PC-3 (cell line): ENCODE results near the gene RPS6KA2. TPM values are rescaled to one million over a fixed set of nuclear protein-coding genes. Genes with fewer than 3 reads are reported as not detected.
A peak's percentile ranks its signal among the peaks of the same experiment; 100 is the strongest.

Experiments
- ATAC-seq: fragments of 200-7000 bp; cut with Tn5 transposase; 2 replicates; pipeline ENCODE4 v1.9.1; 2020; ENCODE audit warnings: mild to moderate bottlenecking, moderate library complexity
- BruUV-seq: library from RNA; stranded (reverse); fragments of 400-500 nt; replicated peaks from 2 replicates; lab custom pipeline; 2021; lab: Mats Ljungman, UMichigan
- CTCF ChIA-PET: fragments of 300-600 bp; sonication (Branson Sonifier 250); formaldehyde crosslinking; loops from one replicate; lab custom pipeline; 2022; ENCODE audit warnings: antibody characterized with exemption; lab: Charles Lee
- POLR2A ChIA-PET: fragments of 300-600 bp; sonication (Branson Sonifier 250); formaldehyde crosslinking; loops from one replicate; lab custom pipeline; 2022; ENCODE audit warnings: antibody characterized with exemption; ENCODE audit not compliant: unreplicated experiment; lab: Charles Lee
- DNase-seq: peaks from one replicate; pipeline ENCODE4 v3.0.0-alpha.2; 2015
- H2AFZ ChIP-seq: fragments of 300-600 bp; sonication (generic); 2 replicates; pipeline ENCODE4 v1.6.0; 2016; ENCODE audit warnings: antibody characterized with exemption, low read length
- H3F3A ChIP-seq: fragments of 300-600 bp; sonication (generic); one replicate; pipeline ENCODE4 v1.6.0; 2017; ENCODE audit warnings: antibody characterized with exemption, low read length, control low read depth, mild to moderate bottlenecking; ENCODE audit not compliant: unreplicated experiment
- H3K27ac ChIP-seq: fragments of 300-600 bp; sonication (generic); 2 replicates; pipeline ENCODE4 v1.5.1; 2016; ENCODE audit warnings: mild to moderate bottlenecking, low read length
- H3K27me3 ChIP-seq: fragments of 300-600 bp; sonication (generic); 2 replicates; pipeline ENCODE4 v1.6.1; 2016; ENCODE audit warnings: low read length, mixed read lengths
- H3K36me3 ChIP-seq: fragments of 300-600 bp; sonication (generic); 2 replicates; pipeline ENCODE4 v1.6.1; 2016; ENCODE audit warnings: low read depth, mixed run types, low read length, mixed read lengths
- H3K4me1 ChIP-seq: fragments of 300-600 bp; sonication (generic); 2 replicates; pipeline ENCODE4 v1.5.1; 2016; ENCODE audit warnings: low read length; ENCODE audit not compliant: insufficient read depth
- H3K4me2 ChIP-seq: fragments of 300-600 bp; sonication (generic); 2 replicates; pipeline ENCODE4 v1.6.0; 2016; ENCODE audit warnings: low read length
- H3K4me3 ChIP-seq: fragments of 300-600 bp; sonication (generic); 2 replicates; pipeline ENCODE4 v1.5.1; 2016; ENCODE audit warnings: mild to moderate bottlenecking, low read length, mixed read lengths
- H3K79me2 ChIP-seq: fragments of 300-600 bp; sonication (generic); 2 replicates; pipeline ENCODE4 v1.6.1; 2017; ENCODE audit warnings: low read length, mixed read lengths
- H3K9ac ChIP-seq: fragments of 300-600 bp; sonication (generic); 2 replicates; pipeline ENCODE4 v1.6.0; 2016; ENCODE audit warnings: mild to moderate bottlenecking, low read length
- H3K9me2 ChIP-seq: fragments of 300-600 bp; sonication (generic); replicated peaks from 2 replicates; pipeline ENCODE4 v1.6.1; 2016; ENCODE audit warnings: mixed run types, low read length, mixed read lengths
- H3K9me3 ChIP-seq: fragments of 300-600 bp; sonication (generic); 2 replicates; pipeline ENCODE4 v1.6.1; 2016; ENCODE audit warnings: low read length, mixed read lengths
- H4K20me1 ChIP-seq: fragments of 300-600 bp; sonication (generic); 2 replicates; pipeline ENCODE4 v1.6.1; 2016; ENCODE audit warnings: low read length, mixed read lengths
- EZH2 ChIP-seq: fragments of 300-600 bp; sonication (generic); IDR thresholded peaks from one replicate; pipeline ENCODE4 v1.6.1; 2017; ENCODE audit warnings: antibody characterized with exemption, mild to moderate bottlenecking, low read length; ENCODE audit not compliant: unreplicated experiment
- EZH2phosphoT487 ChIP-seq: fragments of 300-600 bp; sonication (generic); IDR thresholded peaks from 2 replicates; pipeline ENCODE4 v1.6.1; 2018; ENCODE audit warnings: mild to moderate bottlenecking, antibody characterized with exemption, low read length, borderline replicate concordance
- intact Hi-C: fragments of 100-400 bp; cut with micrococcal nuclease; formaldehyde crosslinking; loops from 2 replicates; pipeline ENCODE4 v1.9.0; 2023
- total RNA-seq: library from RNA; depleted of rRNA; stranded (reverse); fragments of >200 nt; gene quantifications from 2 replicates; pipeline ENCODE4 v1.2.3, GENCODE V29; 2014
- TF ChIP-seq, protein P1 (sequence below): fragments of 300-600 bp; sonication (generic); conservative IDR thresholded peaks from 2 replicates; pipeline ENCODE4 v1.5.1; 2017; ENCODE audit warnings: antibody characterized with exemption, low read depth, mild to moderate bottlenecking, low read length

Gene RPS6KA2
- total RNA-seq, 1 experiment from 2014 or later = 5.1 TPM

DNA sequence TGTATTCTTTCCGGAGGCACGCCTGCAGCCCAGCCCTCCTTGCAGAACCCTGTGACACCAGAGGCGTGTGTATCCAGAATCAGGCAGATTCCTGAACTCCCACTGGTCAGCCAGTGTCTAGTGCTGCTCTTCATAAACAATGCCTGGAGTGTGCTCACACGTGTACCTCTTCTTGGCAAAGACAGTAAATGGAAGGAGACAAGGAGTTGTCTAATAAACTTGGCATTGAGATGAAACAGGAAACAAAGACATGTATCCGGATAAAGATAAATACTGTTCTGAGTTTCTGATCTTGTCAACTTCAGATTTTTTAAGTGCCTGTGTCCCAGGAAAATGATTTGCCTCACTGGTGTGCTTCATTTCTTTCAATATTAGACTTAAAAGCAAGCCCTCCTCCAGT is 1.7 kb downstream of the RPS6KA2 start:
- Histone ChIP-seq H3F3A (no peaks in the 10 kb centered on the region), H3K9me3 (no peaks in the 10 kb centered on the region), H3K9me2 (no peaks in the 10 kb centered on the region), H3K36me3 (no peaks in the 10 kb centered on the region), H3K4me3 (peak overlapping the region; percentile 87; the same call in 1 of the 2 replicates), H3K4me2 (peak overlapping the region; percentile 99), H3K27me3 (no peaks in the 10 kb centered on the region), H3K27ac (no peak overlapping the region), H3K9ac (no peak overlapping the region), H2AFZ (no peak overlapping the region), H4K20me1 (no peaks in the 10 kb centered on the region), H3K4me1 (peaks cover 27% of the 10 kb centered on the region), H3K79me2 (no peaks in the 10 kb centered on the region)
- intact Hi-C loops = loop anchor here (5.0 to 10.0 kb wide), 2 partner anchors 93 to 329 kb away; partner anchors contain the start of gene RNASET2
- POLR2A ChIA-PET = no interaction called here
- peak; percentile 12 for DNase-seq
- no peak for ATAC-seq
- CTCF ChIA-PET = no interaction called here
- no TSS peak for BruUV-seq
- no peak for TF ChIP-seq EZH2phosphoT487
- no peak for TF ChIP-seq EZH2
- TF ChIP-seq, protein P1, sequence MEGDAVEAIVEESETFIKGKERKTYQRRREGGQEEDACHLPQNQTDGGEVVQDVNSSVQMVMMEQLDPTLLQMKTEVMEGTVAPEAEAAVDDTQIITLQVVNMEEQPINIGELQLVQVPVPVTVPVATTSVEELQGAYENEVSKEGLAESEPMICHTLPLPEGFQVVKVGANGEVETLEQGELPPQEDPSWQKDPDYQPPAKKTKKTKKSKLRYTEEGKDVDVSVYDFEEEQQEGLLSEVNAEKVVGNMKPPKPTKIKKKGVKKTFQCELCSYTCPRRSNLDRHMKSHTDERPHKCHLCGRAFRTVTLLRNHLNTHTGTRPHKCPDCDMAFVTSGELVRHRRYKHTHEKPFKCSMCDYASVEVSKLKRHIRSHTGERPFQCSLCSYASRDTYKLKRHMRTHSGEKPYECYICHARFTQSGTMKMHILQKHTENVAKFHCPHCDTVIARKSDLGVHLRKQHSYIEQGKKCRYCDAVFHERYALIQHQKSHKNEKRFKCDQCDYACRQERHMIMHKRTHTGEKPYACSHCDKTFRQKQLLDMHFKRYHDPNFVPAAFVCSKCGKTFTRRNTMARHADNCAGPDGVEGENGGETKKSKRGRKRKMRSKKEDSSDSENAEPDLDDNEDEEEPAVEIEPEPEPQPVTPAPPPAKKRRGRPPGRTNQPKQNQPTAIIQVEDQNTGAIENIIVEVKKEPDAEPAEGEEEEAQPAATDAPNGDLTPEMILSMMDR = no peak

- CTCF ChIA-PET = no interaction called here
- no peak overlapping the region for H2AFZ ChIP-seq
- H3K9me3 ChIP-seq = no peaks in the 10 kb centered on the region
- BruUV-seq = no TSS peak
- no peak overlapping the region for H3K4me3 ChIP-seq
- DNase-seq (no peak), ATAC-seq (no peak)
- H3K4me2 ChIP-seq = no peak overlapping the region
- H4K20me1 ChIP-seq = no peaks in the 10 kb centered on the region
- H3K27ac ChIP-seq = no peak overlapping the region
- no peak overlapping the region for H3K9ac ChIP-seq
- H3K27me3 ChIP-seq = no peaks in the 10 kb centered on the region
- H3K79me2 ChIP-seq = no peaks in the 10 kb centered on the region
- peaks cover 38% of the 10 kb centered on the region for H3K4me1 ChIP-seq
- TF ChIP-seq, protein P1 = no peak
- no peak for TF ChIP-seq EZH2
- TF ChIP-seq EZH2phosphoT487 = no peak
- intact Hi-C loops = loop anchor here (10.0 kb wide), 1 partner anchor 331 kb away; the partner anchor contains the start of gene RNASET2
- H3F3A ChIP-seq = no peaks in the 10 kb centered on the region
- H3K9me2 ChIP-seq = no peaks in the 10 kb centered on the region
- H3K36me3 ChIP-seq = no peaks in the 10 kb centered on the region
- POLR2A ChIA-PET = no interaction called here
Observed at GRCh38 chr6:166624275-166624674, 2.8 kb downstream of the RPS6KA2 start.

DNA sequence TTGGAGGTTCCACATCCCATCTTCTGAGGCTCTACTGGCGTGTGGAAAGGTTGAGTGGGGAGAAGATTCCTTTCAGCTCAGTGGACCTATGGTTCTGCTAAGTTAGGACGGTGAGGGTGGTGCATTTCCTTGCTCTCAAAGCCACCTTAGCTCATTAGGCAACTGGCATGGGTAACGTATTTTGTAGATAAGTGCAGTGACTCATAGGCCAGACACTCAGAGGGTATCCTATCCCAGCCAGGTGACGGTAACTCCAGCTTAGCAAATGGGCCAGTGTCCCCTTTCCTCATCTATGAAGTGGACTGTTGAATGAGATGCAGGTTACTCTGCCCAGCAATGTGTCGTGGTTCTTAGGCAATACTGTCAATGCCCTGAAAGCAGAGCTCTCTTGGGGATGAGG is 3.7 kb downstream of the RPS6KA2 start:
- Histone ChIP-seq H3K4me1 (peaks cover 40% of the 10 kb centered on the region), H3K4me2 (peak overlapping the region; percentile 8; the same call in 1 of the 2 replicates), H3K9me2 (no peaks in the 10 kb centered on the region), H3K4me3 (no peak overlapping the region), H2AFZ (no peak overlapping the region), H3K9ac (no peak overlapping the region), H3K9me3 (no peaks in the 10 kb centered on the region), H3K79me2 (no peaks in the 10 kb centered on the region), H3K27me3 (no peaks in the 10 kb centered on the region), H3K36me3 (no peaks in the 10 kb centered on the region), H3F3A (no peaks in the 10 kb centered on the region), H3K27ac (no peak overlapping the region), H4K20me1 (no peaks in the 10 kb centered on the region)
- POLR2A ChIA-PET = no interaction called here
- TF ChIP-seq, protein P1 = no peak
- intact Hi-C loops = loop anchor here (10.0 kb wide), 1 partner anchor 331 kb away; the partner anchor contains the start of gene RNASET2
- BruUV-seq = no TSS peak
- CTCF ChIA-PET = no interaction called here
- DNase-seq = peak; percentile 49
- ATAC-seq = no peak
